ENCODE measurements around the gene TMEM123. TPM values are rescaled to one million over a fixed set of nuclear protein-coding genes. Genes with fewer than 3 reads are reported as not detected.
"Not testable (repeated sequence)": the region's sequence is repeated elsewhere in the genome, so short reads cannot be mapped to it uniquely, and the experiment has no call there.

TMEM123 gene
- total RNA-seq, 1 donor from 2014 or later: 249 TPM

GRCh38 chr11:102449651-102450570 lies 2.7 kb downstream of the TMEM123 start:
- DNase-seq (ENCODE audit: low spot score): no peak

GRCh38 chr11:102448869-102449224 lies 3.7 kb downstream of the TMEM123 start:
- no peak for DNase-seq (ENCODE audit: low spot score)

- DNase-seq (ENCODE audit: low spot score): no peak
Observed at GRCh38 chr11:102447941-102448868, 4.4 kb downstream of the TMEM123 start.

- DNase-seq (ENCODE audit: low spot score): no peak
Observed at GRCh38 chr11:102447193-102447592, 5.4 kb downstream of the TMEM123 start.

GRCh38 chr11:102446606-102447005 lies 6.0 kb downstream of the TMEM123 start:
- DNase-seq (ENCODE audit: low spot score): no peak

GRCh38 chr11:102444693-102445092 lies 7.9 kb downstream of the TMEM123 start:
- DNase-seq (ENCODE audit: low spot score): not testable (repeated sequence)

- DNase-seq (ENCODE audit: low spot score): not testable (repeated sequence)
Observed at GRCh38 chr11:102444142-102444541, 8.4 kb downstream of the TMEM123 start.

- DNase-seq (ENCODE audit: low spot score): not testable (repeated sequence)
Observed at GRCh38 chr11:102439063-102439363, 13.6 kb downstream of the TMEM123 start.

- no peak for DNase-seq (ENCODE audit: low spot score)
Observed at GRCh38 chr11:102438311-102439062, 14.1 kb downstream of the TMEM123 start.

GRCh38 chr11:102437727-102438126 lies 14.8 kb downstream of the TMEM123 start:
- no peak for DNase-seq (ENCODE audit: low spot score)

GRCh38 chr11:102436976-102437375 lies 15.6 kb downstream of the TMEM123 start:
- no peak for DNase-seq (ENCODE audit: low spot score)

- DNase-seq (ENCODE audit: low spot score): no peak
Observed at GRCh38 chr11:102436561-102436960, 16.0 kb downstream of the TMEM123 start.

GRCh38 chr11:102435688-102436087 lies 16.9 kb downstream of the TMEM123 start:
- DNase-seq (ENCODE audit: low spot score): no peak

GRCh38 chr11:102433571-102433970 lies 19.0 kb downstream of the TMEM123 start:
- not testable (repeated sequence) for DNase-seq (ENCODE audit: low spot score)

GRCh38 chr11:102432560-102432959 lies 20.0 kb downstream of the TMEM123 start:
- DNase-seq (ENCODE audit: low spot score): not testable (repeated sequence)

GRCh38 chr11:102431404-102431803 lies 21.2 kb downstream of the TMEM123 start:
- no peak for DNase-seq (ENCODE audit: low spot score)

- DNase-seq (ENCODE audit: low spot score): no peak
Observed at GRCh38 chr11:102430158-102430836, 22.3 kb downstream of the TMEM123 start.

- DNase-seq (ENCODE audit: low spot score): no peak
Observed at GRCh38 chr11:102429691-102430090, 22.9 kb downstream of the TMEM123 start.

GRCh38 chr11:102429226-102429625 lies 23.3 kb downstream of the TMEM123 start:
- no peak for DNase-seq (ENCODE audit: low spot score)

- DNase-seq (ENCODE audit: low spot score): no peak
Observed at GRCh38 chr11:102428696-102429095, 23.9 kb downstream of the TMEM123 start.

- no peak for DNase-seq (ENCODE audit: low spot score)
Observed at GRCh38 chr11:102427068-102427467, 25.5 kb downstream of the TMEM123 start.

Data from ureter (tissue), 1 donor.